HG02970 (cell line): Measurements from ENCODE around the gene SYNE1.
"Not testable (repeated sequence)": the region's sequence is repeated elsewhere in the genome, so short reads cannot be mapped to it uniquely, and the experiment has no call there.

Experiments
- ATAC-seq: cut with Tn5 transposase; IDR thresholded peaks from one replicate; pipeline ENCODE4 v1.9.1; 2021; ENCODE audit warnings: mild to moderate bottlenecking, moderate library complexity, moderate number of reproducible peaks; ENCODE audit not compliant: unreplicated experiment, low FRiP score

SYNE1 gene

GRCh38 chr6:152502421-152503188, 134.6 kb downstream of the SYNE1 start:
- no peak for ATAC-seq

GRCh38 chr6:152499931-152500330, 137.2 kb downstream of the SYNE1 start:
- ATAC-seq = no peak

- no peak for ATAC-seq
These were observed 140.4 kb downstream of the SYNE1 start for GRCh38 chr6:152496731-152497130.

- ATAC-seq = not testable (repeated sequence)
These were observed 141.7 kb downstream of the SYNE1 start for GRCh38 chr6:152495456-152495855.

GRCh38 chr6:152492281-152492680, 144.9 kb downstream of the SYNE1 start:
- ATAC-seq = not testable (repeated sequence)

GRCh38 chr6:152491501-152491900, 145.7 kb downstream of the SYNE1 start:
- not testable (repeated sequence) for ATAC-seq

GRCh38 chr6:152490971-152491378, 146.2 kb downstream of the SYNE1 start:
- ATAC-seq = not testable (repeated sequence)

GRCh38 chr6:152484806-152485205, 152.4 kb downstream of the SYNE1 start:
- ATAC-seq = no peak

GRCh38 chr6:152482289-152482688, 154.9 kb downstream of the SYNE1 start:
- no peak for ATAC-seq

GRCh38 chr6:152478377-152479010, 158.7 kb downstream of the SYNE1 start:
- no peak for ATAC-seq

- no peak for ATAC-seq
These were observed 162.8 kb downstream of the SYNE1 start for GRCh38 chr6:152474354-152474753.

GRCh38 chr6:152472325-152472724, 164.8 kb downstream of the SYNE1 start:
- ATAC-seq = no peak

- no peak for ATAC-seq
These were observed 165.5 kb downstream of the SYNE1 start for GRCh38 chr6:152471456-152472265.

GRCh38 chr6:152463164-152463563, 174.0 kb downstream of the SYNE1 start:
- no peak for ATAC-seq

GRCh38 chr6:152462716-152463115, 174.4 kb downstream of the SYNE1 start:
- ATAC-seq = no peak

GRCh38 chr6:152461556-152461955, 175.6 kb downstream of the SYNE1 start:
- no peak for ATAC-seq

GRCh38 chr6:152458648-152459644, 178.2 kb downstream of the SYNE1 start:
- no peak for ATAC-seq

GRCh38 chr6:152457949-152458624, 179.1 kb downstream of the SYNE1 start:
- no peak for ATAC-seq

GRCh38 chr6:152454003-152454402, 183.2 kb downstream of the SYNE1 start:
- ATAC-seq = no peak
